Smooth muscle cell (in vitro differentiated cells): ENCODE measurements around the gene COL6A2. TPM values are rescaled to one million over a fixed set of nuclear protein-coding genes. Genes with fewer than 3 reads are reported as not detected.

ENCODE experiments used
- DNase-seq: peaks from one replicate; lab custom pipeline; 2025; ENCODE audit not compliant: unreplicated experiment; lab: John Stamatoyannopoulos, UW
- H2AFZ ChIP-seq: fragments of 200-600 bp; sonication (generic); 2 replicates; pipeline ENCODE4 v1.6.0; 2016; ENCODE audit warnings: antibody characterized with exemption, low read depth, mild to moderate bottlenecking
- H3F3A ChIP-seq: fragments of 200-600 bp; sonication (generic); 2 replicates; pipeline ENCODE4 v1.6.0; 2017; ENCODE audit warnings: antibody characterized with exemption, low read depth
- H3K27ac ChIP-seq: fragments of 200-600 bp; sonication (generic); 2 replicates; pipeline ENCODE4 v1.5.1; 2016; ENCODE audit warnings: low read depth, mild to moderate bottlenecking
- H3K27me3 ChIP-seq: fragments of 200-600 bp; sonication (generic); 2 replicates; pipeline ENCODE4 v1.6.1; 2016; ENCODE audit warnings: low read depth, mild to moderate bottlenecking
- H3K36me3 ChIP-seq: fragments of 200-600 bp; sonication (generic); 2 replicates; pipeline ENCODE4 v1.5.1; 2016; ENCODE audit warnings: low read depth
- H3K4me1 ChIP-seq: fragments of 200-600 bp; sonication (generic); 2 replicates; pipeline ENCODE4 v1.5.1; 2016; ENCODE audit warnings: low read depth
- H3K4me2 ChIP-seq: fragments of 200-600 bp; sonication (generic); 2 replicates; pipeline ENCODE4 v1.6.0; 2016; ENCODE audit warnings: mild to moderate bottlenecking
- H3K4me3 ChIP-seq: fragments of 200-600 bp; sonication (generic); 2 replicates; pipeline ENCODE4 v1.5.1; 2016; ENCODE audit warnings: mild to moderate bottlenecking
- H3K79me2 ChIP-seq: fragments of 200-600 bp; sonication (generic); 2 replicates; pipeline ENCODE4 v1.6.0; 2016; ENCODE audit warnings: low read depth, mild to moderate bottlenecking
- H3K9ac ChIP-seq: fragments of 200-600 bp; sonication (generic); 2 replicates; pipeline ENCODE4 v1.6.0; 2016; ENCODE audit warnings: low read depth
- H3K9me3 ChIP-seq: fragments of 200-600 bp; sonication (generic); replicated peaks from 2 replicates; pipeline ENCODE4 v1.5.1; 2016; ENCODE audit warnings: low read depth
- H4K20me1 ChIP-seq: fragments of 200-600 bp; sonication (generic); 2 replicates; pipeline ENCODE4 v1.6.0; 2016; ENCODE audit warnings: low read depth
- WGBS: methylation state at CpG from one replicate; pipeline ENCODE4 v1.1.7; 2016; ENCODE audit warnings: low lambda C conversion rate; 5-methylcytosine and 5-hydroxymethylcytosine counted together
- polyA plus RNA-seq: library from polyadenylated mRNA; unstranded; fragments of >200 nt; fragmentation: Nextera tagmentation; extraction: Ambion mirVana; gene quantifications from 2 replicates; pipeline ENCODE4 v1.2.1, GENCODE V29; 2016
- total RNA-seq: library from RNA; depleted of rRNA; stranded (reverse); fragments of >200 nt; gene quantifications from 2 replicates; pipeline ENCODE4 v1.2.3, GENCODE V29; 2014
- TF ChIP-seq, protein P1 (sequence below): fragments of 200-600 bp; sonication (generic); IDR thresholded peaks from 2 replicates; pipeline ENCODE4 v1.5.1; 2017; ENCODE audit warnings: borderline replicate concordance, mild to moderate bottlenecking, antibody characterized with exemption; ENCODE audit not compliant: insufficient read depth, poor library complexity, severe bottlenecking

COL6A2 gene
- total and polyA plus RNA-seq, 2 experiments from 2014 or later = 1,570 to 4,089 TPM

DNA sequence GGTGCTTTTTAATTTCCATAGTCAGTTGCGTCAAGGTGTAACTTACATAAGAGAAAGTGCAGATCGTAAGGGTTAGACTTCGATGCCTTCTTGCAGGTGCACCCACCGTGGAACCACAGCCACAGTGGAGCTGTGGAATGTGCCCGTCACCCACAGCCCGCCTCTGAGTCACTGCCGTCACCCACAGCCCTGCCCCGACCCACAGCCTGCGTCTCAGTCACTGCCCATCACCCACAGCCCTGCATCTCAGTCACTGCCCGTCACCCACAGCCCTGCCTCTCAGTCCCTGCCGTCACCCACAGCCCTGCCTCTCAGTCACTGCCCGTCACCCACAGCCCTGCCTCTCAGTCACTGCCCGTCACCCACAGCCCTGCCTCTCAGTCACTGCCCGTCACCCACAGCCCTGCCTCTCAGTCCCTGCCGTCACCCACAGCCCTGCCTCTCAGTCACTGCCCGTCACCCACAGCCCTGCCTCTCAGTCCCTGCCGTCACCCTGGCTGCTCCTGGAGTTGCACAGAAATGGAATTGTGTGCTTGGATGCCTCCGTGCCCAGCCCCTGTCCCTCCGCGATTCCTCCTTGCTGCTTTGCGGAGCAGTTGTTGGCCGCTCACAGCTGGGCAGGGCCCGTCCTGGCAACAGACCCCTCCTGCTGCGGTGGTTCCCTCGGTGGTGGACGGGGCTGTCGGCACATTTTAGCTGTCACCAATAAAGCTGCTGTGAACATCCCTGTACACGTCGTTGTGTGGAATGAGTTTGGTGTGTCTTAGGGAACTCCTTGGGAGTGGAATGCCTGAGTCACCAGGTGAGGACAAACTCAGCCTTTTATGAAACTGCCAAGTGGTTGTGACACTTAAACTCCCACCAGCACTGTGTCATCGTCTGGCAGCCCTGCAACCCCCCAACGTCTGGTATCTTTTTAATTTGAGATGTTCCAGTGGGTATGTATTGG is 44.9 kb upstream of the COL6A2 start:
- no peak overlapping the region for H2AFZ ChIP-seq
- TF ChIP-seq, protein P1, sequence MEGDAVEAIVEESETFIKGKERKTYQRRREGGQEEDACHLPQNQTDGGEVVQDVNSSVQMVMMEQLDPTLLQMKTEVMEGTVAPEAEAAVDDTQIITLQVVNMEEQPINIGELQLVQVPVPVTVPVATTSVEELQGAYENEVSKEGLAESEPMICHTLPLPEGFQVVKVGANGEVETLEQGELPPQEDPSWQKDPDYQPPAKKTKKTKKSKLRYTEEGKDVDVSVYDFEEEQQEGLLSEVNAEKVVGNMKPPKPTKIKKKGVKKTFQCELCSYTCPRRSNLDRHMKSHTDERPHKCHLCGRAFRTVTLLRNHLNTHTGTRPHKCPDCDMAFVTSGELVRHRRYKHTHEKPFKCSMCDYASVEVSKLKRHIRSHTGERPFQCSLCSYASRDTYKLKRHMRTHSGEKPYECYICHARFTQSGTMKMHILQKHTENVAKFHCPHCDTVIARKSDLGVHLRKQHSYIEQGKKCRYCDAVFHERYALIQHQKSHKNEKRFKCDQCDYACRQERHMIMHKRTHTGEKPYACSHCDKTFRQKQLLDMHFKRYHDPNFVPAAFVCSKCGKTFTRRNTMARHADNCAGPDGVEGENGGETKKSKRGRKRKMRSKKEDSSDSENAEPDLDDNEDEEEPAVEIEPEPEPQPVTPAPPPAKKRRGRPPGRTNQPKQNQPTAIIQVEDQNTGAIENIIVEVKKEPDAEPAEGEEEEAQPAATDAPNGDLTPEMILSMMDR = no peak
- no peaks in the 10 kb centered on the region for H3K36me3 ChIP-seq
- peak overlapping the region; percentile 55 for H3K4me2 ChIP-seq
- peaks cover 26% of the 10 kb centered on the region for H3K4me1 ChIP-seq
- no peaks in the 10 kb centered on the region for H4K20me1 ChIP-seq
- no peak for DNase-seq
- no peaks in the 10 kb centered on the region for H3K79me2 ChIP-seq
- H3K27me3 ChIP-seq = no peaks in the 10 kb centered on the region
- 35% methylated on average over 31 of the region's 31 CpGs for WGBS
- H3K9ac ChIP-seq = peak overlapping the region; percentile 89
- H3K9me3 ChIP-seq = no peaks in the 10 kb centered on the region
- no peak overlapping the region for H3K4me3 ChIP-seq
- peaks cover 28% of the 10 kb centered on the region for H3F3A ChIP-seq
- peak overlapping the region; percentile 99 for H3K27ac ChIP-seq

DNA sequence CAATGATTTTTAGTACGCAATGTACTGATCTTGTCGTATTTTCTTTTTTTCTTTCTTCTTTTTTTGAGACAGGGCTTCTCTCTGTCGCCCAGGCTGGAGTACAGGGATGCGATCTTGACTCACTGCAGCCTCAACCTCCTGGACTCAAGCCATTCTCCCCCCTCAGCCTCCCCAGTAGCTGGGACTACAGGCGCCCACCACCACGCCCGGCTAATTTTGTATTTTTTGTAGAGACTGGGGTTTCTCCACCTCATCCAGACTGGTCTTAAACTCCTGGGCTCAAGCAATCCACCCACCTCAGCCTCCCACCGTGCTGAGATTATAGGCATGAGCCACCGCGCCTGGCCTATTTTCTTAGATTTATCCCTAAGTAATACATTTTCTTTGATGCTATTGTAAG is 43.9 kb upstream of the COL6A2 start:
- Histone ChIP-seq H3K9me3 (no peaks in the 10 kb centered on the region), H4K20me1 (no peaks in the 10 kb centered on the region), H3K9ac (peak overlapping the region; percentile 86), H3K4me1 (peaks cover 22% of the 10 kb centered on the region), H3K36me3 (no peaks in the 10 kb centered on the region), H3K27me3 (no peaks in the 10 kb centered on the region), H3F3A (peaks cover 22% of the 10 kb centered on the region), H2AFZ (no peak overlapping the region), H3K27ac (peak overlapping the region; percentile 99), H3K4me2 (peak overlapping the region; percentile 55), H3K79me2 (no peaks in the 10 kb centered on the region), H3K4me3 (no peak overlapping the region)
- WGBS = 65% methylated on average over 10 of the region's 10 CpGs
- TF ChIP-seq, protein P1 = no peak
- no peak for DNase-seq

DNA sequence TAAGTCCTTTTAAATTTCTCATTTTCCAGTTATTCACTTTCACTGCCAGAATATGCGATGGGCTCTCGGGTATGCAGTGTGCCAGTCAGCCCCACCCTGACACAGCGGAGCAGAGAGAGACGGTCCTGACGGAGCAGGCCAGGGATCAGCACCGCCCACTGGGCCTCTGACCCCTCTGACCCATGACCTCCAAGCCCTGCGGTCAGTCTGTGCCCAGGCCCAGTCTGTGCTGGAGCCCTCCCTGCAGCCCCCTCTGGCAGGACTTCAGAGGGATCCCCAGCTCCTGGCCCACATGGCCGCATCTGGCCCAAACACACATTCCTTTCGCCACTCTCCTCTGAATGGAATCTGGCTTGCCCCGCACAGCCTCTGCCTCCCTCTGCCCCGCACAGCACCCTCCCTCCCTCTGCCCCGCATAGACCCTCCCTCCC is 43.4 kb upstream of the COL6A2 start:
- DNase-seq = no peak
- WGBS = 71% methylated on average over 9 of the region's 12 CpGs
- H3K27ac ChIP-seq = peak overlapping the region; percentile 99

More for the DNA sequence above, 43.4 kb upstream of the COL6A2 start:
- H3K4me1 ChIP-seq = peaks cover 20% of the 10 kb centered on the region
- peaks cover 22% of the 10 kb centered on the region for H3F3A ChIP-seq
- TF ChIP-seq, protein P1 = no peak
- no peaks in the 10 kb centered on the region for H4K20me1 ChIP-seq
- H3K4me3 ChIP-seq = no peak overlapping the region
- peak overlapping the region; percentile 86 for H3K9ac ChIP-seq
- no peaks in the 10 kb centered on the region for H3K9me3 ChIP-seq
- no peaks in the 10 kb centered on the region for H3K27me3 ChIP-seq
- no peaks in the 10 kb centered on the region for H3K79me2 ChIP-seq
- H2AFZ ChIP-seq = no peak overlapping the region
- peak overlapping the region; percentile 55 for H3K4me2 ChIP-seq
- H3K36me3 ChIP-seq = no peaks in the 10 kb centered on the region
